GM18526 (cell line): ENCODE measurements around the gene C11orf42.

Experiments
- POLR2A ChIP-seq: IDR thresholded peaks from 3 replicates; pipeline ENCODE4 v1.6.1; 2011; ENCODE audit not compliant: insufficient read length; ENCODE audit errors: extremely low read depth

C11orf42 gene

DNA sequence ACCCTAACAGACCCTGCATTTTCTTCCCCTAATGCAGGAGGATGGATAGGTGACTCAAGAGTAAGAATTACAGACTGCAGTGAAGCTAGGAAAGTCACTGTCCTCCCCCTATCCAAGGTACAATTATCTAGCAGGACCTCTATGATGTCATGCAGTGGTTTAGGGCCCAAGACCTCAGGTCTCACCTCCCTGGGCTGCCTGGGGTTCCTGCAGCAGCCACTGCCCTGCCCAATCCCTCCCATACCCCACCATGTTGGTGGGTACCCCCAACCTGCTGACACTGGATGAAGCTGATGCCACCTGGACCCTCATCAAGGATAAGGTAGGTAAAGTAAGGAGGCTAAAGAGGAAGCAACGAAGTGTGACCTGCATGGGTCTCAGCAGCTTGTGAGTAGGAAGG, at the start of gene C11orf42:
TSS of gene C11orf42 (plus strand) at position 192 of the 400 bp plus-strand sequence. CDS start at position 251, 59 bp downstream.
- TF ChIP-seq POLR2A, result no peak

DNA sequence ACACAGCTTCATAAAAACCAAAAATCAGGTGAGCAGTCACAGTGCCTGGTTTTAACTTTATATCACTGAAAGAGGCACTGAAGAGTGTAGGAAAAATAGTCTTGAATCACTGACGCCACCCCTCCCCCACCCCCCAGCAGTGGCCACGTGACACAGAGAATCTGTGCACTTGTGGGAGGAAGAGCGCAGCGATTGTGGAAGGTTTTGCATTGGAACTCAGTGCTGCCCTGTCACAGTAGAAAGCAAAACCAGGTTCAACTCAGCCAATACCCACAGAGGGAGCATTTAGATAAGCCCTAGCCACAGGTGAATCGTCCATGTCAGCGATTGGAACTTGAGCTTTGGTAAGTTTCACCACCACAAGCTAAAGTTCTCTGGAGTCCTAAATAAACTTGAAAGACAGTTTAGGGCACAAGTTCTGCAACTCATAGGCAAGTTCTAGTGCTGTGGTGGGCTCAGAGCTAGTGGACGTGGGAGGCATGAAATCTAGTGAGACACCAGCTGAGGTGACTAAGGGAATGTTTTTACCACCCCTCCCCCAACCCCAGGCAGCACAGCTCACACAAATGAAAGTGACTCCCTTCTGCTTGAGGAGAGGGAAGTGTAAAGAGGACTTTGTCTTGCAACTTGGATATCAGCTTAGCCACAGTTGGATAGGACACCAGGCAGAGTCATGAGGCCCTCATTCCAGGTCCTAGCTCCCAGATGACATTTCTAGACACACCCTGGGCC, 48.6 kb upstream of the C11orf42 start:
- no peak for TF ChIP-seq POLR2A

GRCh38 chr11:6170226-6170625, 35.1 kb upstream of the C11orf42 start, which contains the start of gene OR52B2:
Gene OR52B2, minus strand, starts transcription at chr11:6170326. Its CDS starts 0 bp downstream, at chr11:6170326.
- TF ChIP-seq POLR2A, result no peak

DNA sequence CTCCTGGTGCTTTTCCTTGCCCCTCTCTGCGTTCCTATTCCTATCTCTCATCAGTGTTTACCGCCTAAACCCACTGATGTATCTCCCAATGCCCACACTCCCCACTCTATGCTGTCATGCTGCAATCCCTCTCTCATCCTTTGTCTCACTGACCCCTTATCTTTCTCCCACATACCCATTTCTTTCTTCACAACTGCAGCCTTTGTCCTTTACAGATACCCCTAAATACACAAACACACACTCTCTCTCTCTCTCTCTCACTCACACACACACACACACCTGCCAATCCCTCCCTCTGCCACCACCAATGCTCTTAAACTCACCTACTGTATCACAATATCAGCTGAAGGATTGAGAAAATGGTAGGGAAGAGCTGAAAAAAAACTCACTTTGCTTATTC, 29.9 kb upstream of the C11orf42 start:
- TF ChIP-seq POLR2A, result no peak

DNA sequence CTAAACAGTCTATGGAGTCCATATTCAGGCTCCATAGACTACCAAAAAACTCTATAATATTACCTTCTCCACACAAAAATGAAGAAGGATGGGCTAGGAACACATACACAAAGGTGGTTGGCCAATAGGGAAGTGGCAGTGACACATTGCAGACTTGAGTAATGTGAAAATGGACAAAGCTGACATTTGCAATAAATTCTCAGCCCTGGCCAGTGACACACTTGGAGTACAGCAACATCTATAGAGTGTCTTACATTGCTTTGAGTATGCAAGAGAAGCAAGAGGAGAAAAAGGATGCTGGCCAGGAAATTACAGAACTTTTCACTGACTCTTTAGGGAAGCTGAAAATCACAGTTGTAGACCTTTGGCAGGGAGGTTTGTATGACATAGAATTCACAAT, 13.6 kb upstream of the C11orf42 start:
- no peak for TF ChIP-seq POLR2A

DNA sequence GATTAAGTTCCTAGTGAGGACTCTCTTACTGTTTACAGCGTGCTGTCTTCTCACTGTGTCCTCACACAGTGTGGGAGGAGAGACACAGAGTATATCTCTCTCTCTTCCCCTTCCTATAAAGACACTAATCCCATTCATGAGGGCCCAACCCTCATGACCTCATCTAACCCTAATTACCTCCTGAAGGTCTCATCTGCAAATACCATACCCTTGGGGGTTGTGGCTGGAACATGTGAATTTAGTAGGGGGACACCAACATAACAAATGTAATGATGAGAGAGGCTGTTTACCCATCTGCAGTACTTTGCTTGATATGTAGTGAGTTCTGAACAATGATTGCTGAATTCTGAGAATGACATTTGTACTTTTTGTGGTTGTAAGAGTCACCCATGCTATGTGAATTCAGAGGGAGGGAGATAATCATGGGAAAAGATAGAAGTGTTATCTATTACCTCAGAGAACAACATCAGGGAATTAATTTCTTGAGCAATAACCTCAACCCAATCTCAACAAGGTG, 11.2 kb upstream of the C11orf42 start:
- TF ChIP-seq POLR2A, result no peak

GRCh38 chr11:6196396-6196795, 9.0 kb upstream of the C11orf42 start:
- no peak for TF ChIP-seq POLR2A

DNA sequence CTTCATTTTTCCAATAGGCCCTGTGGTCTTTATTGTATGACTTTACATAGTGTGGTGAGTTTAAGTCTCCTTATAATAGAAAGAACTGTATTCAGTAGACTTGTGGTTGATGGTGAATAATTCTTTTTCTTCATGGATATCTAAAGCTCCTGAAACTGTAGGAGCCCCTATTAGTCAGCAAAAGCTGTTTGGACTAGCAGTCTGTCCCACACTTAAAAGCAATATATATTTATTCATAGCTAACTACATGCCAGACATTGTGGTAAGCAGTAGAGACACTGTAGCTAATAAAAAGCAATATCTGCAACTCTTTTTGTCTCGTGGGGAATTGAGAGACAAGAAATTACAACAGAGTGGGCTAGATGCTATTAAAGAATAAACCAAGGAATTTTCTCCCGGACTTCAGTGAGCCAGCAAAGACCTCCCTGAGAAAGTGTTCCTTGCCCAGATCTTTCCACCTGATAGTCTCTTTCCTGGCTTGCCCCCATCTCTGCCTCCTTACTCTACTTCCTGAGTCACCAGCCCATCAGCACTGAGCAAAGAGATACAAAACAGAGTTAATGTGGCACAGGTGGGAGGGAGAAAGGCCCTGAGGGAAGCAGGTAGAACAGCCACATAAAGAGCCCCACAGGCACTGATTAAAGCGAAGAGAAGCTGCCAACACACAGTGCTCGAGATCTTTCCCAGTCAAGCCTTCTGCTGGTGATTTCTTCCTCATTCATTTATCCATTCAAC, 7.7 kb upstream of the C11orf42 start:
- TF ChIP-seq POLR2A, result no peak

GRCh38 chr11:6199174-6199810, 6.1 kb upstream of the C11orf42 start, which contains the start of gene OR52W1:
Gene OR52W1, plus strand, starts transcription at chr11:6199224. Its CDS starts 0 bp downstream, at chr11:6199224.
- no peak for TF ChIP-seq POLR2A

GRCh38 chr11:6200975-6201374, 4.4 kb upstream of the C11orf42 start:
- no peak for TF ChIP-seq POLR2A

DNA sequence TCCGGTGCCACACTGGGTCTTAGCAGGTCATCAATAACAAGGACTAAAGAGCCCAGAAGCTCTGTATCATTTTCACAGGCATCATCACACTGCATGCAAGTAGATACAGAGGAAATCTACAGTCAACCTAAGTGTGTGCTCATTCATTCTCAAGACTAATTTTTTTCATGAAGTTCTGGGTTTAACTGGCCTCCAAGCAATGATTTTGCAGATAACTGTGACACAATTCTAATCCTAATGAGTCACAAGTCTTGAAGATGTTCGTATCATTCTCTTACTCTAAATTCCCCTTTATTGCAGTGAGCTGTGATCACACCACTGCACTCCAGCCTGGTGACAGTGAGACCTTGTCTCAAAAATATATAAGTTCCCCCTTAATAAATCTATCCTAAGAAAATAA, 3.9 kb upstream of the C11orf42 start:
- TF ChIP-seq POLR2A, result no peak

- TF ChIP-seq POLR2A, result no peak
These were observed 3.3 kb upstream of the C11orf42 start for GRCh38 chr11:6202041-6202440.

DNA sequence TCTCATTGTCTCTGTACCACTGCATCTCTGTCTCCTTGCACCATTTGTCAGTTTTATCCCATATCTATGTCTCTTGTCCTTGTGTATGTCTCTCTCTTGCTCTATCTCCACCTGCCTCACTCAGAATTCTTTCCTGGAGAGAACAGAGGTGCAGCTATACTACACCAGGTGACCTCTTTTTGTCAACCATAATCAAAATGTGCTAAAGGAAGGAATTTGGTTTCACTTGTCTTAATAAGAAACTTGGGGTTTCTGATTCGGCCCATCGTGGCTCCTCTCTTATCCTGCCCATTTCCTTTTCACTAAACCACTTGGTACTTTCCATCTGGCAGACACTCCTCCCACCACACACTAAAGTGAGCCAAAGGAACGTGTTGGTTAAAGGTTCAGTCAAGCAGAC, 2.0 kb upstream of the C11orf42 start:
- no peak for TF ChIP-seq POLR2A

DNA sequence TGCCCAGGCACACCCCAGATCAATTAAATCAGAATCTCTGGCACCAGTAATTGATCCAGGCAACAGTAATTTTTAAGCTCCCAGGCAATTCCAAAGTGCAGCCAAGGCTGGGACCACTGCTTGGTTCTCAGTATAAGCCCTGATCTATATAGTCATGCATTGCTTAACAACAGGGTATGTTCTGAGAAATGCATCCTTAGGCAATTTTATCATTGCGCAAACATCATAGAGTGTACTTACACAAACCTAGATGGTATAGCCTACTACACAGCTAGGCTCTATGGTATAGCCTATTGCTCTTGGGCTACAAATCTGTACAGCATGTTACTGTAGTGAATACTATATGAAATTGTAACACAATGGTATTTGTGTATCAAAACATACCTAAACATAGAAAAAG, 651 bp upstream of the C11orf42 start:
- no peak for TF ChIP-seq POLR2A

GRCh38 chr11:6206456-6207180, 1.3 kb downstream of the C11orf42 start:
- no peak for TF ChIP-seq POLR2A
